Activated B cell treated with CpG ODN at 0.5 μM for 24 hours (primary cell): Measurements from ENCODE around the gene TDRD9. TPM values are rescaled to one million over a fixed set of nuclear protein-coding genes. Genes with fewer than 3 reads are reported as not detected.

ENCODE experiments used
- ATAC-seq: fragments of 200-7000 bp; cut with Tn5 transposase; one replicate; pipeline ENCODE4 v1.10.0; 2021; ENCODE audit warnings: low read depth, mild to moderate bottlenecking, moderate library complexity
- CTCF ChIA-PET: fragments of 350-600 bp; sonication (Branson Sonifier 250); formaldehyde crosslinking; loops from one replicate; lab custom pipeline; 2021; ENCODE audit warnings: antibody characterized with exemption; lab: Charles Lee
- POLR2A ChIA-PET: fragments of 350-600 bp; sonication (Branson Sonifier 250); formaldehyde crosslinking; loops from one replicate; lab custom pipeline; 2021; ENCODE audit warnings: antibody characterized with exemption; lab: Charles Lee
- DNase-seq: peaks from one replicate; pipeline ENCODE4 v3.0.0; 2022
- H3K27ac Mint-ChIP-seq: one replicate; pipeline ENCODE4 v1.8.0; 2020; ENCODE audit warnings: mixed read lengths
- H3K27me3 Mint-ChIP-seq: one replicate; pipeline ENCODE4 v1.8.0; 2021; ENCODE audit warnings: mixed read lengths
- H3K36me3 Mint-ChIP-seq: one replicate; pipeline ENCODE4 v1.8.0; 2021; ENCODE audit warnings: low read depth, mixed read lengths
- H3K4me1 Mint-ChIP-seq: one replicate; pipeline ENCODE4 v1.8.0; 2021; ENCODE audit warnings: mixed read lengths
- H3K4me3 Mint-ChIP-seq: one replicate; pipeline ENCODE4 v1.8.0; 2020; ENCODE audit warnings: mild to moderate bottlenecking, mixed read lengths
- H3K9me3 Mint-ChIP-seq: one replicate; pipeline ENCODE4 v1.8.0; 2020; ENCODE audit warnings: mixed read lengths
- CTCF ChIP-seq: fragments of 200-600 bp; IDR thresholded peaks from one replicate; pipeline ENCODE4 v1.8.0; 2022; ENCODE audit warnings: antibody characterized with exemption, mild to moderate bottlenecking
- intact Hi-C: fragments of 100-400 bp; cut with micrococcal nuclease; formaldehyde crosslinking; loops from one replicate; pipeline ENCODE4 v1.15.1; 2024
- total RNA-seq: library from RNA; stranded (reverse); gene quantifications from 2 replicates; pipeline ENCODE4 v1.2.3, GENCODE V29; 2022

The TDRD9 gene
- total RNA-seq, 1 donor from 2014 or later, result 3.1 TPM

- CTCF ChIA-PET, result no interaction called here
- no peak for DNase-seq
- H3K27ac Mint-ChIP-seq, result no peak overlapping the region
- POLR2A ChIA-PET, result no interaction called here
- TF ChIP-seq CTCF, result no peak
- no peak overlapping the region for H3K4me3 Mint-ChIP-seq
- intact Hi-C loops, result no loop called here
- H3K4me1 Mint-ChIP-seq, result no peaks in the 10 kb centered on the region
- H3K27me3 Mint-ChIP-seq, result no peaks in the 10 kb centered on the region
- no peak for ATAC-seq
- no peaks in the 10 kb centered on the region for H3K9me3 Mint-ChIP-seq
- no peaks in the 10 kb centered on the region for H3K36me3 Mint-ChIP-seq
Observed at GRCh38 chr14:103999795-104000440, 71.7 kb downstream of the TDRD9 start.

GRCh38 chr14:104001003-104001402 lies 72.7 kb downstream of the TDRD9 start:
- ATAC-seq, result no peak
- H3K4me3 Mint-ChIP-seq, result no peak overlapping the region
- ChIA-PET POLR2A (no interaction called here), CTCF (interaction anchor here (1.7 kb wide), 1 partner anchor 192 kb away, joined by 8 read pairs; no protein-coding TSS in a partner anchor)
- H3K36me3 Mint-ChIP-seq, result no peaks in the 10 kb centered on the region
- no peaks in the 10 kb centered on the region for H3K9me3 Mint-ChIP-seq
- no peak for DNase-seq
- H3K27ac Mint-ChIP-seq, result no peak overlapping the region
- peaks cover 2% of the 10 kb centered on the region for H3K27me3 Mint-ChIP-seq
- intact Hi-C loops, result loop anchor here (1.0 kb wide), 1 partner anchor 193 kb away; no protein-coding TSS in a partner anchor
- no peaks in the 10 kb centered on the region for H3K4me1 Mint-ChIP-seq
- TF ChIP-seq CTCF, result no peak

DNA sequence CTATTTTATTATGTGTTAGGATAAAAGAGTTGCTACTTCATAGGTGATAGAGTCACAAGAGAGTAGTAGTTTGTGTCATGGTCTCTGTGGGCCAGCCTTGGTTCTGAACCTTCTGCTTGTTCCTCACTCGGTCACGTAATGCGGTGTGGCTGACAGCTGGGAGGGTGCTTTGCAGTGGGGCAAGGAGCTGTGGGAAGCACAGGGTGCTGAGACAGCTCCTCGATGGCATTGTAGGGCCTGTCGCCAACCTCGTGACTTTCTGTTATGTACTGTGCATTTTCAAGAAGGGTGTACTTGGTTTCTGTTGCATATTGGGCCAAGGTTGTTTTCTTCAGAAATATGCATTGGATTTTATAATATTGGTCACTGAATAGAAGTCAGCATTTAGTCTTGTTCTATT lies 75.4 kb downstream of the TDRD9 start:
- TF ChIP-seq CTCF, result no peak
- H3K36me3 Mint-ChIP-seq, result no peaks in the 10 kb centered on the region
- peaks cover 2% of the 10 kb centered on the region for H3K27me3 Mint-ChIP-seq
- ChIA-PET CTCF (no interaction called here), POLR2A (no interaction called here)
- ATAC-seq (no peak), DNase-seq (no peak)
- no peak overlapping the region for H3K4me3 Mint-ChIP-seq
- intact Hi-C loops, result no loop called here
- no peak overlapping the region for H3K27ac Mint-ChIP-seq
- no peaks in the 10 kb centered on the region for H3K9me3 Mint-ChIP-seq
- H3K4me1 Mint-ChIP-seq, result no peaks in the 10 kb centered on the region

- TF ChIP-seq CTCF, result no peak
- H3K27me3 Mint-ChIP-seq, result peaks cover 2% of the 10 kb centered on the region
Observed at GRCh38 chr14:104004849-104005248, 76.6 kb downstream of the TDRD9 start.

DNA sequence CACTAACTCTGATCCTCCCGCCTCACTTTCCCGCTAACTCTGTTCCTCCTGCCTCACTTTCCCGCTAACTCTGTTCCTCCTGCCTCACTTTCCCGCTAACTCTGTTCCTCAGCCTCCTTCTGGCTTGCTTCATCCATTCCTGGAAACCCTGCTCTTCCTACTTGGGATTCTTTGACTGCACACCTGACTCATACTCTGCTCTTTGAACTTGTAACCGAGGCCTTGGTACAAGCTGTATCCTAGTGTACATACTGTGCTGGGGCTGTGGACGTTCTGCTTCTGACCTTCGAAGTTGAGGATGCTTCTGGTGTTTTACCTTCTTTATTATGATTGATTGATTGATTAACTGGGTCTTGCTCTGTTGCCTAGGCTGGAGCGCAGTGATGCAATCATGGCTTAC lies 77.2 kb downstream of the TDRD9 start:
- Mint-ChIP-seq H3K4me1 (no peaks in the 10 kb centered on the region), H3K36me3 (no peaks in the 10 kb centered on the region), H3K27ac (no peak overlapping the region), H3K9me3 (no peaks in the 10 kb centered on the region), H3K27me3 (peaks cover 2% of the 10 kb centered on the region), H3K4me3 (no peak overlapping the region)
- no peak for TF ChIP-seq CTCF
- ATAC-seq (no peak), DNase-seq (no peak)
- POLR2A ChIA-PET, result no interaction called here
- CTCF ChIA-PET, result no interaction called here
- intact Hi-C loops, result no loop called here

More at GRCh38 chr14:104004849-104005248, 76.6 kb downstream of the TDRD9 start:
- CTCF ChIA-PET, result no interaction called here
- H3K27ac Mint-ChIP-seq, result no peak overlapping the region
- no peak overlapping the region for H3K4me3 Mint-ChIP-seq
- H3K9me3 Mint-ChIP-seq, result no peaks in the 10 kb centered on the region
- no peaks in the 10 kb centered on the region for H3K36me3 Mint-ChIP-seq
- ATAC-seq (no peak), DNase-seq (no peak)
- intact Hi-C loops, result no loop called here
- H3K4me1 Mint-ChIP-seq, result no peaks in the 10 kb centered on the region
- POLR2A ChIA-PET, result no interaction called here
